ENCODE data around the gene TUBB4B. TPM values are rescaled to one million over a fixed set of nuclear protein-coding genes. Genes with fewer than 3 reads are reported as not detected.

TUBB4B gene
- total RNA-seq, 4 donors from 2014 or later: 174 to 409 (median 322) TPM

DNA sequence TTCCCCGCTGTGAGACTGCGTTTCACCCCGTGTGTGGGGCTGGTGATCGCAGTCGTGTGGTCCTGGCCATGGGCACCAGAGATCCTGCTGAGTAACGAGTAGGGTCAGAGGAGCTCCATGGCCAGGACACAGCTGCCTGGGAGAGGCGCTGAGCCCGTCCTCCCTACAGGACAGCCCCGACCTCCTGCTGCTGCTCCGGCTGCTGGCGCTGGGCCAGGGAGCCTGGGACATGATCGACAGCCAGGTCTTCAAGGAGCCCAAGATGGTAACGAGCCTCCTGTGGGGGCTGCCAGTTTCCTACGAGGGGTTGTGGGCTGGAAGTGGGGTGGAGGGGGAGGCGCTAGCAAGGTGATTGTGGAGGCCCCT lies 25.1 kb downstream of the TUBB4B start:
- peaks cover 0 to 45% (median 0%) of the 10 kb centered on the region in 3 donors for H3K36me3 ChIP-seq
- no peaks in the 10 kb centered on the region for H3K27me3 ChIP-seq
- H3K27ac ChIP-seq: no peak overlapping the region
- H3K4me3 ChIP-seq: no peak overlapping the region
- DNase-seq: no peak
- H3K4me1 ChIP-seq: peaks cover 0 to 24% (median 10%) of the 10 kb centered on the region in 4 donors
- no peak for TF ChIP-seq POLR2A (IDR thresholded peaks at IDR 0.05)
- TF ChIP-seq, protein P1, sequence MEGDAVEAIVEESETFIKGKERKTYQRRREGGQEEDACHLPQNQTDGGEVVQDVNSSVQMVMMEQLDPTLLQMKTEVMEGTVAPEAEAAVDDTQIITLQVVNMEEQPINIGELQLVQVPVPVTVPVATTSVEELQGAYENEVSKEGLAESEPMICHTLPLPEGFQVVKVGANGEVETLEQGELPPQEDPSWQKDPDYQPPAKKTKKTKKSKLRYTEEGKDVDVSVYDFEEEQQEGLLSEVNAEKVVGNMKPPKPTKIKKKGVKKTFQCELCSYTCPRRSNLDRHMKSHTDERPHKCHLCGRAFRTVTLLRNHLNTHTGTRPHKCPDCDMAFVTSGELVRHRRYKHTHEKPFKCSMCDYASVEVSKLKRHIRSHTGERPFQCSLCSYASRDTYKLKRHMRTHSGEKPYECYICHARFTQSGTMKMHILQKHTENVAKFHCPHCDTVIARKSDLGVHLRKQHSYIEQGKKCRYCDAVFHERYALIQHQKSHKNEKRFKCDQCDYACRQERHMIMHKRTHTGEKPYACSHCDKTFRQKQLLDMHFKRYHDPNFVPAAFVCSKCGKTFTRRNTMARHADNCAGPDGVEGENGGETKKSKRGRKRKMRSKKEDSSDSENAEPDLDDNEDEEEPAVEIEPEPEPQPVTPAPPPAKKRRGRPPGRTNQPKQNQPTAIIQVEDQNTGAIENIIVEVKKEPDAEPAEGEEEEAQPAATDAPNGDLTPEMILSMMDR (IDR thresholded peaks at IDR 0.05): no peak
- no peaks in the 10 kb centered on the region for H3K9me3 ChIP-seq

DNA sequence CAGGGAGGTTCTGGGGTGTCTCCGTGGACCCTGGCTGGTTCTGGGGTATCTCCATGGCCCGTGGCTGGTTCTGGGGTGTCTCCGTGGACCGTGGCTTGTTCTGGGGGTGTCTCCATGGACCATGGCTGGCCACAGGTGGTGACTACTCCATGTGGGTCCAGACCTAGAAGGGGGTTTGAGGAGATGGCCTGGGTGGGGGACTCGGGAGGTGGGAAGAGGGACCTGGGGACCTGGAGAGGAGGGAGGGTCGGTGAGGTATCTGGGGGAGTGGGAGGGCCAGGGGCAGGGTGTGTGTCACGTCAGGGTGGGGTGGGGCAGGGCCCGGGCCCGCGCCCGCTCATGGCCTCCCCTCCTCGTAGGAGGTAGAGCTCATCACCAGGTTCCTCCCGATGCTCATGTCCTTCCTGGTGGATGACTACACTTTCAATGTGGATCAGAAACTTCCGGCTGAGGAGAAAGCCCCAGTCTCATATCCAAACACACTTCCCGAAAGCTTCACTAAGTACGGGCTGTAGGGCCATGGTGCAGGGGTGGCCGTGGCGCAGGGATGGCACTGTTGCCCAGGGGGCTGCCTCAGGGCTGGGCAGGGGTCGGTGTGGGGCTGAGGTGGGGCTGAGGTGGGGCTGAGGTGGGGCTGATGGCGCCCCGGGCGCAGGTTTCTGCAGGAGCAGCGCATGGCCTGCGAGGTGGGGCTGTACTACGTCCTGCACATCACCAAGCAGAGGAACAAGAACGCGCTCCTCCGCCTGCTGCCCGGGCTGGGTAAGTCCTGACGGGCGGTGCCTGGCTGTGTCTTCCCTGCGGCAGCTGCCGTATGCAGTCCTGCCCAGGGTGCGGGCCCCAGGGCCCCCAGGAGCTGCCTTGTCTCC lies 25.7 kb downstream of the TUBB4B start:
- H3K36me3 ChIP-seq: peaks cover 0 to 46% (median 0%) of the 10 kb centered on the region in 3 donors
- TF ChIP-seq, protein P1 (IDR thresholded peaks at IDR 0.05): no peak
- TF ChIP-seq POLR2A (IDR thresholded peaks at IDR 0.05): no peak

DNA sequence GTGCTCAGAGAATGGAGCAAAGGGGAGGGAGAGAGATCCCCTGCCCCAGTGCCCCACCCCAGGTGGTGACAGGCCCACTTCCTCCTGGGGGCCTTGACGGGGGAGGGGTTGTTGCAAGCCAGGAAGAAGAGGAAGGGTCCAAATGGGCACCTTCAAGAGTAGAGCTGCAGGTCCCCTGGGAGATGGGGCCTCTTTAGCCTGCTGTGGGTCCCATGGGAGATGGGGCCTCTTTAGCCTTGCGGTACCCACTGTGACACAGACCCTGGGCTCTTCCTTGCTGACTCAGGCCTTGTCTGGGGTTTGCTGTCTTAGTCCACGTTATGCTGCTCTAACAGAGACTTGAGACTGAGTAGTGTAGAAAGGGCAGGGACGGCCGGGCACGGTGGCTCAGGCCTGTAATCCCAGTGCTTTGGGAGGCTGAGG lies 26.9 kb downstream of the TUBB4B start:
- Histone ChIP-seq H3K36me3 (peaks cover 0 to 57% (median 0%) of the 10 kb centered on the region in 3 donors), H3K9me3 (no peaks in the 10 kb centered on the region), H3K27ac (peak overlapping the region in 2 of 4 donors; percentile 50 to 66), H3K4me3 (peak overlapping the region in 1 of 4 donors; percentile 36), H3K4me1 (peaks cover 0 to 24% (median 10%) of the 10 kb centered on the region in 4 donors), H3K27me3 (no peaks in the 10 kb centered on the region)
- TF ChIP-seq, protein P1 (IDR thresholded peaks at IDR 0.05): no peak
- peak in 2 of 3 donors; percentile 69 to 79 for DNase-seq

More for the DNA sequence above, 25.7 kb downstream of the TUBB4B start:
- Histone ChIP-seq H3K4me1 (peaks cover 0 to 24% (median 10%) of the 10 kb centered on the region in 4 donors), H3K4me3 (no peak overlapping the region), H3K27ac (peak overlapping the region in 1 of 4 donors; percentile 66), H3K27me3 (no peaks in the 10 kb centered on the region), H3K9me3 (no peaks in the 10 kb centered on the region)
- DNase-seq: no peak

DNA sequence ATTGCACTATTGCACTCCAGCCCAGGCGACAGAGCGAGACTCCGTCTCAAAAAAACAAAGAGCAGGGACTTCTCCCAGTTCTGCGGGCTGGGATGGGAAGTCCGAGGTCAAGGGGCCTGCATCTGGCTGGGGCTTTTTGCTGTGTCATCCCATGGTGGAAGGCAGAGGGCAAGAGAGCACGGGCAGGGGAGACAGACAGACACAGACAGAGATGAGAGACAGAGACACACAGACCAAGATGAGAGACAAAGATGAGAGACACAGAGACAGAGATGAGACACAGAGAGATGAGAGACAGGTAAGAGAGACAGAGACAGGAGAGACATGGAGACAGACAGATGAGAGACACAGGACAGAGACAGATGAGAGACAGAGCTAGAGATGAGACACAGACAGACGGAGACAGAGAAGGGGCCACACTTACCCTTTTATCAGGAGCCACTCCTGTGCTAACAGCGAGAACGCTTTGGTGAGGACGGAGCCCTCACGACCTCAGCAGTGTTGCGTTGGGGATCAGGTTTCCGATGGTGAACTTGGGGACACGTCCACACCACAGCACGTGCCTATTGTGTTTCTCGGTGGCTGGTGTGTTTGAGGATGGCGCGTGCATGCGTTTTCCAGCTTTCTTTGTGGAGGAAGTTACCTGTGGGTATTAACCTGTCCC lies 27.6 kb downstream of the TUBB4B start:
- peak overlapping the region; percentile 50 to 66 (median 59) for H3K27ac ChIP-seq
- DNase-seq: no peak
- no peaks in the 10 kb centered on the region for H3K9me3 ChIP-seq
- H3K4me1 ChIP-seq: peaks cover 0 to 24% (median 10%) of the 10 kb centered on the region in 4 donors
- H3K36me3 ChIP-seq: peaks cover 0 to 58% (median 0%) of the 10 kb centered on the region in 3 donors
- H3K27me3 ChIP-seq: no peaks in the 10 kb centered on the region
- TF ChIP-seq, protein P1 (IDR thresholded peaks at IDR 0.05): no peak
- TF ChIP-seq POLR2A (IDR thresholded peaks at IDR 0.05): no peak
- peak overlapping the region in 3 of 4 donors; percentile 14 to 36 (median 20) for H3K4me3 ChIP-seq

DNA sequence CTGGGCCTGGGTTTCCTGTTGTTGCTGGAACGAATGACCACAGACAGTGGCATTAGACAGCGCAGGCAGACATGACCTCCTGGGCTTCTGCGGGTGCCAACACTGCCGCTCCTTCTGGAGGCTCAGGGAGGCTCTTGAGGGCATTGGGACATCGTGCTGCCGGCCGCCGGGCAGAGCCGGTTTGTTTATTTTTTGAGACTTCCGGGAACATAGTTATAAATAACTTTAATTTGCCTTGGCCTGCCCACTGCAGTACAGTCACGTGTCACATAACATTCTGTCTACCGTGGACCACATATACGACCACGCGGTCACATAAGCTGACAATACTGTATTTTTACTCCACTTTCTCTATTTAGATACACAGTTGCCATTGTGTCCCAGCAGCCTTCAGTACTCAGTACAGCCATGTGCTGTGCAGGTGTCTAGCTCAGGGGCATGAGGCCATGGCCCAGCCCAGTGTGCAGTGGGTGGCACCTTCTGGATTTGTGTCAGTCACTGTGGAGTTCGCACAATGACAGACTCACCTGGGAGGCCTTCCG lies 28.2 kb downstream of the TUBB4B start:
- peaks cover 3 to 24% (median 12%) of the 10 kb centered on the region in 4 donors for H3K4me1 ChIP-seq
- H3K4me3 ChIP-seq: peak overlapping the region in 3 of 4 donors; percentile 14 to 36 (median 20)
- DNase-seq: peak in 2 of 3 donors; percentile 69 to 77
- no peak for TF ChIP-seq POLR2A (IDR thresholded peaks at IDR 0.05)
- TF ChIP-seq, protein P1 (IDR thresholded peaks at IDR 0.05): no peak
- peaks cover 0 to 51% (median 0%) of the 10 kb centered on the region in 3 donors for H3K36me3 ChIP-seq
- H3K27ac ChIP-seq: peak overlapping the region; percentile 50 to 66 (median 59)
- H3K27me3 ChIP-seq: no peaks in the 10 kb centered on the region
- no peaks in the 10 kb centered on the region for H3K9me3 ChIP-seq

All from Peyer's patch (tissue), 4 donors.